ENCODE measurements around the gene DNAJB5. TPM values are rescaled to one million over a fixed set of nuclear protein-coding genes. Genes with fewer than 3 reads are reported as not detected.

The DNAJB5 gene
- total RNA-seq, 2 donors from 2014 or later: 1.6 to 8.5 TPM

DNA sequence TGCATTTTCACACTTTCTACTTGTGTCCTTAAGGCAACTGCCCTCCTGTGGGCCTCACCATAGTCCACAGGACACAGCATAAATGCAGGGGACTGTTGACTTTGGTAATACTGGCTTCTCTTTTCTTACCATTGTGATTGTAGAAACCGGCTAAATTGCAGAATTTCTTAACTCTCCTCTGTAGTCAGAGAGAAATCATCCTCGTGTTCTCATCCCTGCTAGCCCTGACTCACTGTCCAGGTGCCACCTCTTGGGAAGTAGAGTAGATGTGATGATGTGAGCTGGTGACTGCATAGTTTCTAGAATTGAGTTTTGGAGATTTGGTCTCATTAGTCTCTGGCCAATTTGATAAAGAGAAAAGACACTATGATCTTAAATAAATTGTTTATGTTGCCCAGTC is 26.0 kb upstream of the DNAJB5 start:
- intact Hi-C loops (cut with DNase I): no loop called here
- Histone ChIP-seq H3K27ac (no peak overlapping the region), H3K27me3 (peaks cover 13% of the 10 kb centered on the region), H3K9ac (ENCODE audit: low read depth in 2 of 2, low read length in 2 of 2) (no peak overlapping the region), H3K36me3 (no peaks in the 10 kb centered on the region), H3K4me1 (no peaks in the 10 kb centered on the region), H3K9me3 (no peaks in the 10 kb centered on the region), H3K4me3 (no peak overlapping the region)
- TF ChIP-seq, protein P1, sequence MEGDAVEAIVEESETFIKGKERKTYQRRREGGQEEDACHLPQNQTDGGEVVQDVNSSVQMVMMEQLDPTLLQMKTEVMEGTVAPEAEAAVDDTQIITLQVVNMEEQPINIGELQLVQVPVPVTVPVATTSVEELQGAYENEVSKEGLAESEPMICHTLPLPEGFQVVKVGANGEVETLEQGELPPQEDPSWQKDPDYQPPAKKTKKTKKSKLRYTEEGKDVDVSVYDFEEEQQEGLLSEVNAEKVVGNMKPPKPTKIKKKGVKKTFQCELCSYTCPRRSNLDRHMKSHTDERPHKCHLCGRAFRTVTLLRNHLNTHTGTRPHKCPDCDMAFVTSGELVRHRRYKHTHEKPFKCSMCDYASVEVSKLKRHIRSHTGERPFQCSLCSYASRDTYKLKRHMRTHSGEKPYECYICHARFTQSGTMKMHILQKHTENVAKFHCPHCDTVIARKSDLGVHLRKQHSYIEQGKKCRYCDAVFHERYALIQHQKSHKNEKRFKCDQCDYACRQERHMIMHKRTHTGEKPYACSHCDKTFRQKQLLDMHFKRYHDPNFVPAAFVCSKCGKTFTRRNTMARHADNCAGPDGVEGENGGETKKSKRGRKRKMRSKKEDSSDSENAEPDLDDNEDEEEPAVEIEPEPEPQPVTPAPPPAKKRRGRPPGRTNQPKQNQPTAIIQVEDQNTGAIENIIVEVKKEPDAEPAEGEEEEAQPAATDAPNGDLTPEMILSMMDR (IDR thresholded peaks at IDR 0.05): no peak
- no peak for DNase-seq

GRCh38 chr9:34964458-34964857 is 25.1 kb upstream of the DNAJB5 start:
- no peaks in the 10 kb centered on the region for H3K9me3 ChIP-seq
- H3K27me3 ChIP-seq: peaks cover 4% of the 10 kb centered on the region
- no peak overlapping the region for H3K4me3 ChIP-seq
- H3K27ac ChIP-seq: no peak overlapping the region
- no peaks in the 10 kb centered on the region for H3K36me3 ChIP-seq
- DNase-seq: no peak
- intact Hi-C loops (cut with DNase I): no loop called here
- no peaks in the 10 kb centered on the region for H3K4me1 ChIP-seq
- no peak overlapping the region for H3K9ac ChIP-seq (ENCODE audit: low read depth in 2 of 2, low read length in 2 of 2)
- TF ChIP-seq, protein P1 (IDR thresholded peaks at IDR 0.05): no peak

DNA sequence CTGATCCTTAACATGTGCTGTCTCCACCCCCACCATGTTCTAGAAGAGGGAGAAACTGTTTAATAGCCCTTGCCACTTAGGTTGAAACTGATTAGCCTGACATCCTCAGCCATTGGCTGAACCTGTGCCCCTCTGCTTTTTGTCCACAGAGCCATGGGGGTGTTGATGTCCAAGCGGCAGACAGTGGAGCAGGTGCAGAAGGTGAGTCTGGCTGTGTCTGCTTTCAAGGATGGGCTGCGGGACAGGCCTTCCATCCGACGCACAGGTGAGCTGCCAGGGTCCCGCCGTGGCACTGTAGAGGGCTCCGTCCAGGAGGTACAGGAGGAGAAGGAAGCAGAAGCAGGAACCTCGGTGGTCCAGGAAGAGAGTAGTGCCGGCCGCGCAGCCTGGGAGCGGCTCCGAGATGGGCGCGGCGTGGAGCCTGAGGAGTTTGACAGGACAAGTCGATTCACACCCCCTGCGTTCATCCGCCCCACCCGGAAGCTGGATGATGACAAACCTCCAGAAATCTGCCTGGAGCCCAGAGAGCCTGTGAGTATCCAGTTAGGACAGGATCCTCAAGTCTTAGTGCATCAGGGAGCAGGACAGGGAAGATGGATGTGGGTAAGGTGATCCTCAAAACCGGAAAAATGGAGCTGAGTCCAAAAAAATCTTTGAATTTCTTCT is 18.3 kb upstream of the DNAJB5 start:
- H3K4me1 ChIP-seq: no peaks in the 10 kb centered on the region
- no peak for DNase-seq
- no peaks in the 10 kb centered on the region for H3K9me3 ChIP-seq
- TF ChIP-seq, protein P1 (IDR thresholded peaks at IDR 0.05): no peak
- H3K4me3 ChIP-seq: no peak overlapping the region
- H3K27me3 ChIP-seq: no peaks in the 10 kb centered on the region
- intact Hi-C loops (cut with DNase I): no loop called here
- H3K27ac ChIP-seq: no peak overlapping the region
- no peak overlapping the region for H3K9ac ChIP-seq (ENCODE audit: low read depth in 2 of 2, low read length in 2 of 2)
- H3K36me3 ChIP-seq: no peaks in the 10 kb centered on the region

DNA sequence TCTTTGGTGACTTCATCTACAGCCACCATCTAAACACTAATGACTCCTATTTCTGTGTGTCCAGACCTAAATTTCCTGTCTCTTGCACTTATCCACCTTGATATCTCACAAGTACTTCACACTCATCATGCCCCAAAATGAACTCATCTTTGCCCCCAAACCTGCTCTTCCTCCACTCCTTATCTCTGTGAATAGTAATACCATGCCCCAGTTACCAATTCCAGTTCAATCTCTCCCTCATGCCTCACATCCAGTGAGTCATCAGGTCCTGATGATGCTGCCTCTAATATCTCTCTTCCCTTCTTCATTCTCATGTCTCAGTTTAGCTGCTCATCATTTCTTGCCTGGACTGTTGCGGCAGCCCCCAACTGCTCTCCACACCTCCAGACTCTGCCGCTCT is 14.9 kb upstream of the DNAJB5 start:
- H3K4me3 ChIP-seq: no peak overlapping the region
- no peak overlapping the region for H3K9ac ChIP-seq (ENCODE audit: low read depth in 2 of 2, low read length in 2 of 2)
- intact Hi-C loops (cut with DNase I): no loop called here
- DNase-seq: no peak
- H3K36me3 ChIP-seq: no peaks in the 10 kb centered on the region
- no peaks in the 10 kb centered on the region for H3K27me3 ChIP-seq
- TF ChIP-seq, protein P1 (IDR thresholded peaks at IDR 0.05): no peak
- no peaks in the 10 kb centered on the region for H3K9me3 ChIP-seq
- no peak overlapping the region for H3K27ac ChIP-seq
- no peaks in the 10 kb centered on the region for H3K4me1 ChIP-seq

DNA sequence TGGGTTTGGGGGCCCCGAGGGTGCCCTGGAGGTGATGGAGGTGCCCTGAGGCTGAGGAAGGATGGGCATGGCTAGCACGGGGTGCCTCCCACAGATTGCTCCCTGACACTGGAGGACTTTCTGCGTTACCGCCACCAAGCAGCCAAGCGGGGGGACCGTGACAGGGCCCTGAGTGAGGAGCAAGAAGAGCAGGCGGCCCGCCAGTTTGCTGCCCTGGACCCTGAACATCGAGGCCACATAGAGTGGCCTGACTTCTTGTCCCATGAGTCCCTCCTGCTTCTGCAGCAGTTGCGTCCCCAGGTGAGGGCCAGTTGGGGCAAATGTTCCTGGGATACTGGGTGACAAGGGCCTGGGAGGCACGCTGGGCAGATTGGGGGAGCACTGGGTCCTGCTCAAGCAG is 13.1 kb upstream of the DNAJB5 start:
- intact Hi-C loops (cut with DNase I): no loop called here
- DNase-seq: no peak
- TF ChIP-seq, protein P1 (IDR thresholded peaks at IDR 0.05): no peak

More for the DNA sequence above, 13.1 kb upstream of the DNAJB5 start:
- no peak overlapping the region for H3K9ac ChIP-seq (ENCODE audit: low read depth in 2 of 2, low read length in 2 of 2)
- H3K4me3 ChIP-seq: no peak overlapping the region
- no peaks in the 10 kb centered on the region for H3K9me3 ChIP-seq
- H3K4me1 ChIP-seq: no peaks in the 10 kb centered on the region
- no peaks in the 10 kb centered on the region for H3K36me3 ChIP-seq
- no peaks in the 10 kb centered on the region for H3K27me3 ChIP-seq
- no peak overlapping the region for H3K27ac ChIP-seq

Data from colonic mucosa (tissue), 4 donors.